GM19099 (cell line): ENCODE results near the gene ACOT12.

Source experiments
- POLR2A ChIP-seq: IDR thresholded peaks from 3 replicates; pipeline ENCODE4 v1.6.1; 2011; ENCODE audit warnings: low read depth; ENCODE audit not compliant: insufficient read length; ENCODE audit errors: extremely low read depth

The ACOT12 gene

DNA sequence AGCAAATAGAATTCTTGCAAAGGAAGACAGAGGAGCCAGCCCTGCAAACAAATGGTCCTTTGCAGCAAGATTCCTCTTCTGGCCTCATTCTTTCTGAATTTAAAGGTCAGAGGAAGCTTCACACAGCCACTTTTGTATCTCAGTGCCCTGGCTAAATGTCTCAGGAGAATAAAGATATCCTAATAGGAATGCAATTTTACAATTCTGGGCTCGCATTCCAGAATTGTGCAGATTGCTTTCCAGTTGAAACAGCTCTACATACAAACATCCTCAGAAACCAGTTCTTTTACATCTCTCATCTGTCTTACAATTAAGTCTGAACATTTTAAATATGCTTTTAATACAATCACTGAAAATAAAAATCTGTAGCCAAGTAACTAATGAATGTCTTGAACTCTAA is 14.6 kb upstream of the ACOT12 start:
- TF ChIP-seq POLR2A = no peak

DNA sequence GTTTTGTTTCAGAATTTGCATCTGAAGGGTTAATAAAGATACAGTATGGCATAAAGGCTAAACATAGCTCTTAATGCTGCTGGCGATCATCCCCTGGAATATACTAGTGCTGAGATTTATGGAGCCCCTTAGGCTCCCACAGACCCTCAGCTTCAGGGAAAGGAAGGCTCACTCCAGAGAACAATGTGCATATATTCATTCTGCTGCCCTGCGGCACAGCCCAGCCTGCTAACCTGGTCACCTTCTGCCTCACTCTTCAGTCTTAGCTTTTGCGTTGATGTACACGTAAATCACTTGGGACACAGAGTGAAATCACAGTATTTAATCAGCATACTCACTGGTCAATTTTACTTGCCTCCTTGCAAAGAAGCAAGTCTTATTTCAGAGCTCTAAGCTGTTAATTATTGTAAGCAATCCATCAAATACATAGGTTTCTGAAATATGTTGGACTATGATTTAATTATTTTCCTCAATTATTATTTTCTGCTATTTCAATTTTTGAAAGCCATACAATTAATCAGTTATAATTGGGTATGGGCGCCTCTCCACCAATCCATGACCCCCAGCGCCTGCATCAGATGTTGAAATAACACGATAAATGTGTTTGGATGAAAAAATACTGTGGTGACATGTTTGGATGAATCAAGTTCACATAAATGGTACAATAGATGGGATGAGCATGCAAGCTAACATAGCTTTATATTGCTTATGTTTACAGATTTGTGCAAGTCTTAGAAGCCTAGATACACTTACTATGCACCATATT is 11.4 kb upstream of the ACOT12 start:
- TF ChIP-seq POLR2A = no peak

DNA sequence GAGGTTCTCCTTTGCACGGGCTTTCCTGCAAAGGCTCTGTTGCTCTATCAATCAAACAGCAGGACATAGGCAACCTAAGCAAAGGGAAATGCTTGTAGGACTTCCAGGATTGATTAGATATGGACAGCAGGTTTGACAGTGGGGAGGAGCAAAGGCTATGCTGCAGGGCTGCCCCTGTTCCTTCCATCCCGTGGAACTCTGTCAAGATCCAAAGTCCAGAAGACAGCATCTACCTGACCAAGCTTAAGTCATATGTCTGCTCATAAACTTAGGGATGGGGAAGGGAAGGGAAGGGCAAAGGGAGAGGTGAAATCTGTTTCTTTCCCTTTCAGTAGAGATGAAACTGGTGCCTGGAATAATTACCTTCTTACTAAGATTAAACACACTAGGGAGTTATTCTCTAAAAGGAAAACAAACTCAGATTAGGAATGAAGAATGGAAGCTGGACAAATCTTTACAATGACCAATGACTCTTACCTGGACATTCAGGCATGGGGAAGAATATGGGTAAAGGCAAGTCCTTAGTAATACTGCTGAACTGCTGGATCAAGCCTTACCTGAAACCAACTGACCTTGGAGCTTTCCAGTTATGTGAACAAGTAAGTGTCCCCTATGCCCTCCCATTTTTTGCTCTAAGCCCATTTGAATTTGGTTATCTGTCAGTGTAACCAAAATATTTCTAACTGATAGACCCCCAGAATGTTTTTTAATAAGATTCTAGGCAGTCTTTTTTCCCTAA is 8.4 kb upstream of the ACOT12 start:
- TF ChIP-seq POLR2A = no peak

DNA sequence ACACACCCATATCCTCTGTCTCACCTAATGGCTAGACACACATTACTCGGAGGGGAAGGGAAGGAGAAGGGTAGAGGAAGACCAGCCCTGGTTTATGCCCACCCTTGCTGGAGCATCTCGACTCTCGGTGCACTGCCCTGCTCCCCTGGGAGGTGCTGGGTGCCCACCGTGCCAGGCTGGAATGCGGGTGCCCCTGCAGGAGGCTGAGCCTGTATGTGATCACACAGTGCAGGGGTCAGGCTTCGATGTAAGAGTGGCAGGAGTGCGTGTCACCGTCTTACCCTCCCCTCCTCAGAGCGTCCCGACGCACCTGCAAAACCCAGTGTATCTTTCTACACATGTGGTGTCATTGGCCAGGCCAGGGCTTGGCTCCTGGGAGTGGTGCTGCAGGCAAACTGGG is 7.3 kb upstream of the ACOT12 start:
- TF ChIP-seq POLR2A = no peak

DNA sequence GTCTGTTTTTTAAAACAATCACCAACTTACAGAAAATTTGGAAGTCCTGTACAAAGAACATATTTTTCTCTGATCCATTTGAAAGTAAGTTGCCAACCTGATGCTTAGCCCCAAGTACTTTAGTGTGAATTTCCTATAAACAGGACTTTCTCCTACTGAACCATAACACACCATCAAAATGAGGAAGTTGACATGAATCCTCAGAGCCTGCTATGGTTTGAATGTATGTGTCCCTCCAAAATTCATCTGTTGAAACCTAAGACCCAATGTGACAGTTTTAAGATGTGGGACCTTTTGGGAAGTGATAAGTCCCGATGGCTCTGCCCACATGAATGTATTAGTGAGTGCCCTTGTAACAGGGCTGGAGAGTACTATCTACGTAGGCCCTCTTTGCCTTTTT is 6.4 kb upstream of the ACOT12 start:
- TF ChIP-seq POLR2A = no peak

DNA sequence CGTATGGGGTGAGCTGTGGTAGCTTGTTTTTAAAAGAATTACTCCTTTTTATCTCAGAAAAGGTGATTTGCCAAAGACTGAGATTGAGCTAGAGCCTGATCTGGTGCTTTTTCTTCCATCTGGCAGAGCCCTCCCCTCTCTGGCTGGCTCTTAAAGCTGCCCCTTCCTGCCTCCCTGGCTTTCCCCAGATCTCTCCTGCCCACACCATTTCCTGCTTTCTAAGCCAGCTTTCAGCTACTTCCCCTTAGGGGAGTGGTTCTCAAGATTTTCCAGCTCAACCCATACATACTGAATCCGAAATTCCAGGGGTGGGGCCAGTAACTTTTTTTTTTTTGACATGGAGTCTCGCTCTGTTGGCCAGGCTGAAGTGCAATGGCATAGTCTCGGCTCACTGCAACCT is 4.8 kb upstream of the ACOT12 start:
- TF ChIP-seq POLR2A = no peak

DNA sequence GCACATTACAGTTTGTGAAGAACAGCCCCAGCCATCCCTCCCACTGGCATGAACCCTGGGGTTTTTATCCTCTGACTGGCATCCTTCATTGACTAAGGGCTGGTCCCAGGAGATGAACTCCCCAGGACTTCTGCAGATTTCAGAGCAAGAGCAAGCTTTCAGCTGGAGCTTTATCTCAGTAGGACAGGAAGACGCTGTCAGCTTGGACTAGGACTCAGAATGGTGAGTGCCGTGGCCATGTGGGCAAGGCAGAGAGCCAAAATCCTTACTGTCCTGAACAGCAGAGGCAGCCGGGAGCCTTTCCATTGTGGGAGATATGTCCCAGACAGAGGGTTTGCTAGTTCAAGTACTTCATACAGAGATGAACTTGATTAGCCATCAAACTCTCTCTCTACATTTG is 3.2 kb upstream of the ACOT12 start:
- TF ChIP-seq POLR2A = no peak

DNA sequence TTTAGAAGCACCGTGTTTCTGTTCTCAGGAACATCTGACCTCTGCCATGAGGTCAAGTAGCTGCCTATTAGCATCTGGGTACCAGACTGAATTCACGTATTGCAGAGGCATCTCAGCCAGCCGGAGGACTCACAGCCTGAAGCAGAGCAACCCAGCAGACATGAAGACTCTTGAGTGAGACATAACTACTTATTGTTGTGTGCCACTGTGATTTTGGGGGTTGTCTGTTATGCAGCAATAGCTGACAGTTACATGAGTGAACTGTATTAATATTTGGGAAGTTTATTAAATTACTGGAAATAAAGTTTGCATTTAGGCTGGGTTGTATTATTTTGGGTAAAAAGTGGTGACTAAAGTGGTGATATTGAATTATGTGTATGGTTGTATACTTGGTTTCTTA is 1.3 kb upstream of the ACOT12 start:
- no peak for TF ChIP-seq POLR2A

DNA sequence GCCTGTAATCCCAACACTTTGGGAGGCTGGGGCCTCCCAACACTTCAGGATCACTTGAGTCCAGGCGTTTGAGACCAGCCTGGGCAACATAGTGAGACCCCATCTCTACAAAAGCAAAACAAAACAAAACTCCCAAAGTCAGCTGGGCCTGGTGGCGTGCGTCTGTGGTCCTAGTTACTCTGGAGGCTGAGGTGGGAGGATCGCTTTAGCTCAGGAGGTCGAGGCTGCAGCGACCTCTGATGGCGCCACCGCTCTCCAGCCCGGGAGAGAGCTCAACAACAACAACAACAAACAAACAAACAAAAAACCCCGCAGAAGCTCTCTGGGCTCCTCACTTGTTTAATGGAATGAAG is 528 bp downstream of the ACOT12 start:
- no peak for TF ChIP-seq POLR2A

DNA sequence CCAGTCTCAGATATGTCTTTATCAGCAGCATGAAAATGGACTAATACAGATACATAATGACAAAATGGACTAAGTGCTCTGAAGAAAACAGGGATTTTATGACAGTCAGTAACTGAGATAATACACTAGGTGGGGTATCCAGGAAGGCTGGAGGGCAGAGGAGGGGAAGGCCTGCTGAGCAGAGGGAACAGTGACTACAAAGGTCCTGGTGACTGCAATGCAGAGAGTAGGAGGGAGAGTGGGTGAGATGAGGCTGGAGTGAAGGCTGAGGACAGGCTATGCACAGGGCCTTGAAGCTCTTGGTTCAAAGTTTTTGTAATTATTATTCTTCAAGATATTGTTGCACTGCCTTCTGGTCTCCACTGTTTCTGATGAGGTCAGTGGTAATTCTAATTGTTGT is 4.9 kb downstream of the ACOT12 start:
- TF ChIP-seq POLR2A = no peak

DNA sequence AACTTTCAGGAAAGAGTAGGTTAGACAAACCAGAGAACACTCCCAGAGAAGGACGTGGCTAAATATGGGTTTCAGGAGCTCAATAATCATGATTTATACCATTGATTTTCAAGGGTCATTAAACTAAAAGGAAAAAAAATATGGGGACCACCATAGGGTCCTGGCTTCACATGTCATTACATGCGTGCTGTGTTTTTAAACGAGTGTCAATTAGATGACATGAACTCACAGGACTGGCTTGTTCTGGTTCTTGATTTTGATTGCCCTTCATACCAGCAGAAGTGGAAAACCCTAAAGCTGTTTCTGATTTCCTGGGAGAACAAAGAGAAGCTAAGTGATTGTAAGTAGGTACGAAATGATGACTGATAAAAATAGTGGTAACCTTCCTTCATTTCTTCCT is 5.8 kb downstream of the ACOT12 start:
- no peak for TF ChIP-seq POLR2A

DNA sequence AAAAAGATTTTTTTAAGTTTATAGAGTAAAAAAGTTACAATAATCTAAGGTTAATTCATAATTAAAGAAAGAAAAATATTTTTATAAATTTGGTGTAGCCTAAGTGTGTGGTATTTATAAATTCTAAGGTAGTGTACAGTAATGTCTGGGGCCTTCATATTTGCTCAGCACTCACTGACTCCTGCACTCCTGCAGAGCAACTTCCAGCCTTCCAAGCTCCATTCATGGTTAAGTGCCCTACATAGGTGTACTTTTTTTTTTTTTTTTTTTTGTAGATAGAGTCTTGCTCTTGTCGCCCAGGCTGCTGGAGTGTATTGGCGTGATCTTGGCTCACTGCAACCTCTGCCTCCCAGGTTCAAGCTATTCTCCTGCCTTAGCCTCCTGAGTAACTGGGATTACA is 10.1 kb downstream of the ACOT12 start:
- TF ChIP-seq POLR2A = no peak

DNA sequence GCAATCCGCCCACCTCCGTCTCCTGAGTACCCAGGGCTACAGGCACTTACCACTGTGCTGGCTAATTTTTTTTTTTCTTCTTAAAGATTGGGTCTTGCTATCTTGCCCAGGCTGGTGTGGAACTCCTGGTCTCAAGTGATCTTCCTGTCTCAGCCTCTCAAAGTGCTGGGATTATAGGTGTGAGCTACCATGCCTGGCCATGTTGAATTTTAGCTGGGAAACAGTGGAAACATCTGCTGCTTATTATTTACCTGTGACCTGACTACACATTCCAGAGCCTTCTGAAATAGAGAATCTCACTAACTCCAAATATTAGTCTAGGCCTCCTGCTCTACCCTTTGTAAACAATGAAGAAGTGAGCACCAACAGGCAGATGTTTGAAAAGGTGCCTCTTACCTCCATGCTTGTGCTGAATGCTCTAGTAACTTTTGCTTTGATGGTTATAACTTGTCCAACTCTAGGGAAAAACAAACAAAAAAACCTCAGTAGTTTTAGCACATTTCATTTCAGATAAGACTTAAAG is 22.5 kb downstream of the ACOT12 start:
- no peak for TF ChIP-seq POLR2A

DNA sequence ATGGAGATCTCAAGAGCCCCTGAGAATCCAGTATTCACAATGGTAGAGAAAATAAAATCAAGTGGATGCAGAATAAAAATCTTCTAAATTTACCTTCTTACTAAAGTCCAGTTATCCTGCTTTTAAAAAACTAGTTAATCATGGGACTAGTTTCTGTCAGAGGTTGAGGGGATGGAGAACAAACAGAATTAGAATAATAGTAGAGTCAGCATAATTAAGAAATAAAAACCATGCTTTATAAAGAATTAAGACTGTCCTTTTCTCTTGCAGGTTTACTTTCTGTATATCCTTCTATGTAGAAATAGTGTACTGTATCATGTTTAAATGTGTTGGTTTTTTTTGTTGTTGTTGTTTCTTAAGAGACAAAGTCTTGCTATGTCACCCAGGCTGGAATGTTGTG is 23.0 kb downstream of the ACOT12 start:
- TF ChIP-seq POLR2A = no peak

DNA sequence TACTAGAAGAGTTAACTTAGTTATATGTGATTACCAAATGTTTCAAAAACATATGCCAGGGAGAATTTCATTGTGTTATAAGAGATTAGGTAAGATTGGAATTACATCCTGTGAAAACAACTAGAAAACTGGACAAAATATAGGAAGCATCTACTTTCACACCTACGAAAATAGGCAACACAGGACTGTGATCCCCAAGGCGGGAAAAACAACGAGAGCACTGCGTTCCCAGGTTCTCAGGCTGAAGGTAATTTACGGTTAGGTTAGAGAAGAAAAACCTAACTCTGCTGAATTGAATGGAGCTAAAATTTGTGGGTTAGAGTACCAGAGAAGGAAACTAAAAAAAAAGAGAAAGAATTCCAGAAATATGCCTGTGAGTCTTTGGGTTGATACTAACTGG is 28.4 kb downstream of the ACOT12 start:
- TF ChIP-seq POLR2A = no peak
